Adrenal gland (tissue), 12 donors: ENCODE measurements around the gene PRKG1. TPM values are rescaled to one million over a fixed set of nuclear protein-coding genes. Genes with fewer than 3 reads are reported as not detected.
A peak's percentile ranks its signal among the peaks of the same experiment; 100 is the strongest.

Experiments
- DNase-seq, 7 donors: peaks; one replicate each; pipeline ENCODE4 v3.0.0-alpha.2; 2019 to 2020
- H3K27ac ChIP-seq, 5 donors: fragments of 200-600 bp; sonication (generic) in 4 of 5; 1 replicate in 3 of 5; 2 replicates in 2 of 5; pipeline versions ENCODE4 v1.5.1 to v1.8.0; 2016 to 2020; ENCODE audit warnings: mild to moderate bottlenecking in 1 of 5
- H3K27me3 ChIP-seq: fragments of 200-600 bp; 2 replicates; pipeline ENCODE4 v1.8.0; 2021
- H3K36me3 ChIP-seq, 2 donors: fragments of 200-600 bp; replicated peaks in 1 of 2; 1 replicate in 1 of 2; 2 replicates in 1 of 2; pipeline versions ENCODE4 v1.5.1 to v1.8.0; 2018 to 2022
- H3K4me1 ChIP-seq, 2 donors: fragments of 200-600 bp; replicated peaks in 1 of 2; 1 replicate in 1 of 2; 2 replicates in 1 of 2; pipeline versions ENCODE4 v1.5.1 to v1.8.0; 2018 to 2021
- H3K4me3 ChIP-seq, 4 donors: fragments of 200-600 bp; sonication (generic) in 3 of 4; one replicate each; pipeline ENCODE4 v1.5.1; 2016 to 2018
- H3K9me3 ChIP-seq, 3 donors: fragments of 200-600 bp; sonication (generic) in 1 of 3; replicated peaks in 1 of 3; 1 replicate in 2 of 3; 2 replicates in 1 of 3; pipeline versions ENCODE4 v1.5.1 to v1.8.0; 2016 to 2021
- CTCF ChIP-seq, 6 experiments: fragments of 450-650 bp in 4 of 6; fragments of 200-600 bp in 2 of 6; sonication (generic) in 1 of 6; IDR thresholded peaks; 1 replicate in 5 of 6; 2 replicates in 1 of 6; pipeline versions ENCODE4 v1.5.1 to v1.8.0; 2016 to 2021; ENCODE audit warnings: antibody characterized with exemption in 6 of 6, mild to moderate bottlenecking in 2 of 6, moderate library complexity in 1 of 6
- POLR2A ChIP-seq, 2 donors: fragments of 450-650 bp; IDR thresholded peaks; one replicate each; pipeline ENCODE4 v1.6.1; 2017; ENCODE audit warnings: antibody characterized with exemption in 2 of 2, mild to moderate bottlenecking in 2 of 2, moderate library complexity in 1 of 2
- WGBS, 4 donors: extraction: QIAGEN DNeasy Blood & Tissue Kit in 2 of 4; methylation state at CpG; one replicate each; pipeline versions ENCODE4 v1.1.5 to v1.1.7; 2013 to 2017; 5-methylcytosine and 5-hydroxymethylcytosine counted together
- intact Hi-C, 2 donors: fragments of 100-400 bp; cut with DNase I; formaldehyde crosslinking; loops; one replicate each; pipeline versions ENCODE4 v1.14.1 to v1.15.0; 2022 to 2023
- polyA plus RNA-seq, 3 donors: library from polyadenylated mRNA; stranded (reverse); fragments of 200-250 nt in 2 of 3; fragments of 350-450 nt in 1 of 3; fragmentation: Illumina TruSeq in 1 of 3; extraction: RNeasy Lipid Tissue Mini Kit (QIAGEN cat#74804) in 1 of 3; gene quantifications; one replicate each; pipeline ENCODE4 v1.2.3, GENCODE V29; 2013 to 2014
- total RNA-seq, 9 donors: library from RNA; depleted of rRNA in 4 of 9; stranded (reverse); fragments of >200 nt in 4 of 9; fragments of 120-200 nt in 1 of 9; fragmentation: NEBNext Ultra II Directional in 1 of 9; extraction: Animal tissue kit (Norgen Biotek cat#: 25700) in 1 of 9; gene quantifications; one replicate each; pipeline versions ENCODE4 v1.1.0 to v1.2.4, GENCODE V29; 2013 to 2023
- donor health status: healthy with polysubstance abuse.
- donor health status: Bipolar disorder and iron deficiency.
- donor health status: DM: yes; HTN: yes; CAD: no.
- donor health status: DM: no; HTN: no; CAD: no.
- donor health status: DM: no; HTN: no; CAD: no.
- donor health status: DM: yes; HTN: yes; CAD: no.

PRKG1 gene
- total and polyA plus RNA-seq, 12 donors: 6.9 to 104 (median 29.7) TPM

- no peak overlapping the region for H3K27ac ChIP-seq
- peaks cover 7 to 25% of the 10 kb centered on the region in 2 donors for H3K4me1 ChIP-seq
- no peaks in the 10 kb centered on the region for H3K27me3 ChIP-seq
- no peak overlapping the region for H3K4me3 ChIP-seq
- DNase-seq: no peak
- peak in 1 of 6 experiments; percentile 9 for TF ChIP-seq CTCF (IDR thresholded peaks at IDR 0.05)
- TF ChIP-seq POLR2A (IDR thresholded peaks at IDR 0.05): no peak
- H3K36me3 ChIP-seq: no peaks in the 10 kb centered on the region
- 83 to 95% (median 93%) methylated on average over 1 of the region's 1 CpG for WGBS, 4 donors
- intact Hi-C loops: loop anchor here in 1 of 2 donors (10.0 kb wide), 1 partner anchor 165 kb away; no protein-coding TSS in a partner anchor
- H3K9me3 ChIP-seq: no peaks in the 10 kb centered on the region
Measured at GRCh38 chr10:51079331-51079730, 5.0 kb downstream of the PRKG1 start.

GRCh38 chr10:51079766-51080165 is 5.5 kb downstream of the PRKG1 start:
- WGBS, 4 donors: 82 to 89% (median 86%) methylated on average over 3 of the region's 3 CpGs
- Histone ChIP-seq H3K27me3 (no peaks in the 10 kb centered on the region), H3K4me1 (peaks cover 7 to 25% of the 10 kb centered on the region in 2 donors), H3K36me3 (no peaks in the 10 kb centered on the region), H3K9me3 (no peaks in the 10 kb centered on the region), H3K4me3 (no peak overlapping the region), H3K27ac (no peak overlapping the region)
- no peak for DNase-seq
- TF ChIP-seq POLR2A (IDR thresholded peaks at IDR 0.05): no peak
- TF ChIP-seq CTCF (IDR thresholded peaks at IDR 0.05): no peak
- intact Hi-C loops: loop anchor here in 1 of 2 donors (10.0 kb wide), 1 partner anchor 165 kb away; no protein-coding TSS in a partner anchor

GRCh38 chr10:51080311-51081006 is 6.2 kb downstream of the PRKG1 start:
- Histone ChIP-seq H3K27ac (no peak overlapping the region), H3K4me1 (peaks cover 4 to 25% of the 10 kb centered on the region in 2 donors), H3K4me3 (no peak overlapping the region), H3K27me3 (no peaks in the 10 kb centered on the region), H3K9me3 (no peaks in the 10 kb centered on the region), H3K36me3 (no peaks in the 10 kb centered on the region)
- intact Hi-C loops: no loop called here
- no peak for DNase-seq
- TF ChIP-seq CTCF (IDR thresholded peaks at IDR 0.05) (no peak), POLR2A (IDR thresholded peaks at IDR 0.05) (no peak)
- whole genome bisulfite sequencing, 4 donors: 48 to 56% (median 52%) methylated on average over 5 of the region's 5 CpGs

GRCh38 chr10:51082857-51083256 is 8.6 kb downstream of the PRKG1 start:
- TF ChIP-seq CTCF (IDR thresholded peaks at IDR 0.05) (no peak), POLR2A (IDR thresholded peaks at IDR 0.05) (no peak)
- Histone ChIP-seq H3K4me1 (peaks cover under 1 to 19% of the 10 kb centered on the region in 2 donors), H3K27me3 (no peaks in the 10 kb centered on the region), H3K9me3 (no peaks in the 10 kb centered on the region), H3K27ac (peak overlapping the region in 1 of 5 donors; percentile 18), H3K36me3 (no peaks in the 10 kb centered on the region), H3K4me3 (no peak overlapping the region)
- intact Hi-C loops: no loop called here
- no peak for DNase-seq
